Urinary bladder (tissue), 4 donors: Measurements from ENCODE around the gene CNTN2. TPM values are rescaled to one million over a fixed set of nuclear protein-coding genes. Genes with fewer than 3 reads are reported as not detected.

Experiments used
- DNase-seq: peaks from one replicate; pipeline ENCODE4 v3.0.0-alpha.2; 2015; ENCODE audit errors: extremely low spot score
- H3K27ac ChIP-seq: one replicate; pipeline ENCODE4 v1.5.1; 2013; ENCODE audit warnings: low read depth, mild to moderate bottlenecking, moderate library complexity
- H3K36me3 ChIP-seq: one replicate; pipeline ENCODE4 v1.6.1; 2013; ENCODE audit warnings: mild to moderate bottlenecking, moderate library complexity; ENCODE audit not compliant: insufficient read depth
- H3K4me1 ChIP-seq: one replicate; pipeline ENCODE4 v1.6.1; 2013; ENCODE audit warnings: mild to moderate bottlenecking, moderate library complexity; ENCODE audit not compliant: insufficient read depth
- H3K4me3 ChIP-seq: one replicate; pipeline ENCODE4 v1.5.1; 2013; ENCODE audit warnings: low read depth, low read length
- WGBS: extraction: QIAGEN DNeasy Blood & Tissue Kit; methylation state at CpG from one replicate; pipeline ENCODE4 v1.1.7; 2013; 5-methylcytosine and 5-hydroxymethylcytosine counted together
- polyA plus RNA-seq: library from polyadenylated mRNA; stranded (reverse); fragments of 200-250 nt; gene quantifications from one replicate; pipeline ENCODE4 v1.2.3, GENCODE V29; 2013
- total RNA-seq: library from RNA; depleted of rRNA; stranded (reverse); fragments of >200 nt; gene quantifications from one replicate; pipeline ENCODE4 v1.2.3, GENCODE V29; 2014
- donor health status: healthy with polysubstance abuse.
- donor health status: healthy.

CNTN2 gene
- total and polyA plus RNA-seq, 2 donors = 0.67 to 2.1 TPM

DNA sequence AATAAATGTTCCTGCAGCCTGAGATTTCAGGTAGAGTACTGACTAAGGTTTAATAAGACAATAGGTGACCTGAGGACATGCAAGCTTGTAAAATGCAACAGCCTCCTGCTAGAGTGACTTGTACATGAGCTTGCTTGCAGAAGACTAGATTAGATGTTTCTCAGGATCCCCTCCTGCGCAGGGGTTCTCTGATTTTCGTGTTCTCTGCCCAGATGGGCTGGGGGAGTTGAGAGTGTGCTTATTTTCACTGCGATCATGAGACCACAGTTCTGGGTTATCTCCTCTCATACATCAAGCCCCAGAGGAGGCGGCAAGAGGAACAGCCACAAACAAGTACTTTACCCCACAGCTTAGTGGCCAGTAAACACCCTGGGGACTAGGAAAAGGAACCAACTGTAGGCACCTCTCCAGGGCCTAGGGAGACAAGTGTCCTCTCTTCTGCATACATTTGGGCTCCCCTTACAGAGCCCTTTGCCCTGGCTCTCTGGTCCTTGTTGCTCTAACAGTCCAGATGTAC lies 33.3 kb downstream of the CNTN2 start:
- WGBS = 80% methylated on average over 4 of the region's 4 CpGs
- no peak for DNase-seq

GRCh38 chr1:205077158-205077933 lies 34.3 kb downstream of the CNTN2 start:
- Histone ChIP-seq H3K4me3 (no peak overlapping the region), H3K36me3 (no peaks in the 10 kb centered on the region), H3K4me1 (no peaks in the 10 kb centered on the region), H3K27ac (no peak overlapping the region)
- 81% methylated on average over 7 of the region's 7 CpGs for WGBS
- DNase-seq = no peak

More for the DNA sequence above, 33.3 kb downstream of the CNTN2 start:
- H3K4me1 ChIP-seq = no peaks in the 10 kb centered on the region
- H3K4me3 ChIP-seq = no peak overlapping the region
- no peak overlapping the region for H3K27ac ChIP-seq
- no peaks in the 10 kb centered on the region for H3K36me3 ChIP-seq

DNA sequence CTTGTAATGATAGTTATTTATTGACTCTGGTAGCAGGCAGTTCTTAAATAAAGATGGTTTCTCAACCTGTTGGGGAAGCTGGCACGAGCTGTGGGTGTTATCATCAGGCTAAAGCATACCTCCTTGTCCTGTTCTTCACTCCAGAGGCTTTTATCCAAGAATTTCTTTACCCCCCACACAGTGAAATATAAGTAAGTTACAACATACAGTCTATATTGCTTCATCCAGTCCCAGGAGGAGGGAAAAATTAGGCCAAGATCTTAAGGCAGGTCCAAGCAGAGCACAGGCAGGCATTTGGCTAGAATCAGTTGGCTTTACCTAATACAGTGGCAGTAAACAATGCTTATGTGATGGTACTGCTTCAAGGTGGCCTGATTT lies 34.9 kb downstream of the CNTN2 start:
- Histone ChIP-seq H3K27ac (no peak overlapping the region), H3K36me3 (no peaks in the 10 kb centered on the region), H3K4me1 (no peaks in the 10 kb centered on the region), H3K4me3 (no peak overlapping the region)
- no peak for DNase-seq
- WGBS = 86% methylated on average over 1 of the region's 1 CpG

DNA sequence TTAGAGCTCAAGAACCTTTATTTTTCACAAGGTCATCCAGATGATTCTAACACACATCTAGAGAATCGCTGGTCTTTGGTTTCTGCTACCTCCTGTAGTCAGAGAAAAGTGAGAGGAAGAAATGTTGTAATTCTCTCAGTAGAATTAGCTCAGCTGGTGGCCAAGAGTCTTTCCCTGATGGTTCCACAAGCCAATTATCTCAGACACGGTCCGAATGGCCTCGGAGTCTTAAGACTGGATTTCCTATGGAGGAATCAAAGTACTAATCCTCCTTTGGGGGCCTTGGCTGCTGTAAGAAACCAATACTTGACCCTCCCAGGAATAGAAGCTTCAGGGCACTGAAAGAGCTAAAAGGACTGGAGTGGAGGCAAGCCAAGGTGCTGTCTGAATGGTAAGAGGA lies 39.4 kb downstream of the CNTN2 start:
- Histone ChIP-seq H3K4me3 (no peak overlapping the region), H3K4me1 (no peaks in the 10 kb centered on the region), H3K27ac (no peak overlapping the region), H3K36me3 (peaks cover 4% of the 10 kb centered on the region)
- no peak for DNase-seq
- 92% methylated on average over 4 of the region's 4 CpGs for WGBS

- Histone ChIP-seq H3K27ac (no peak within 1 kb of the TSS), H3K36me3 (peaks cover 7% of the 10 kb centered on the region), H3K4me1 (no peaks in the 10 kb centered on the region), H3K4me3 (no peak within 1 kb of the TSS)
- no peak for DNase-seq
- 96% methylated on average over 2 of the region's 2 CpGs for WGBS
Observed at GRCh38 chr1:205084360-205084759, 41.3 kb downstream of the CNTN2 start, which contains the start of gene TMEM81. Gene TMEM81, minus strand, starts transcription at chr1:205084460. Its CDS starts 140 bp downstream, at chr1:205084320.

DNA sequence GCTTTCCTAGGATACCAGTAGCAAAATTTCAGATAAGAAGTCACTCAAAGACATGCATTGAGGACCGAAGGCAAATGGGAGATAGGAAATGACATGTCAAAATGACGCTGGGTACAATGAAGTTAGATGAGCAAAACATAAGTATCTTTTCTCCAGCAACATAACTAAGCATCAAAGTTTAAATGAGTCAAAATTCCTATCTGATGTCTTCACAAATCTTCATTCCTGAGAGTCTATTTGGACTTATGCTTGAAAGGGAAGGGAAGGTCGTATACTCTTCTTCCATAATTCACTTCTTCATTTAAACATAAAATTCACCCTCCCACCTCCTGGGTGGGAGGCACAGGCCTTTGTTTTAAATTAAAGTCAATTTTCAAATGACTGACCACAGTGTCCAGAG lies 45.3 kb downstream of the CNTN2 start:
- Histone ChIP-seq H3K36me3 (peaks cover 10% of the 10 kb centered on the region), H3K4me3 (no peak overlapping the region), H3K4me1 (no peaks in the 10 kb centered on the region), H3K27ac (no peak overlapping the region)
- 90% methylated on average over 3 of the region's 3 CpGs for WGBS
- DNase-seq = no peak

DNA sequence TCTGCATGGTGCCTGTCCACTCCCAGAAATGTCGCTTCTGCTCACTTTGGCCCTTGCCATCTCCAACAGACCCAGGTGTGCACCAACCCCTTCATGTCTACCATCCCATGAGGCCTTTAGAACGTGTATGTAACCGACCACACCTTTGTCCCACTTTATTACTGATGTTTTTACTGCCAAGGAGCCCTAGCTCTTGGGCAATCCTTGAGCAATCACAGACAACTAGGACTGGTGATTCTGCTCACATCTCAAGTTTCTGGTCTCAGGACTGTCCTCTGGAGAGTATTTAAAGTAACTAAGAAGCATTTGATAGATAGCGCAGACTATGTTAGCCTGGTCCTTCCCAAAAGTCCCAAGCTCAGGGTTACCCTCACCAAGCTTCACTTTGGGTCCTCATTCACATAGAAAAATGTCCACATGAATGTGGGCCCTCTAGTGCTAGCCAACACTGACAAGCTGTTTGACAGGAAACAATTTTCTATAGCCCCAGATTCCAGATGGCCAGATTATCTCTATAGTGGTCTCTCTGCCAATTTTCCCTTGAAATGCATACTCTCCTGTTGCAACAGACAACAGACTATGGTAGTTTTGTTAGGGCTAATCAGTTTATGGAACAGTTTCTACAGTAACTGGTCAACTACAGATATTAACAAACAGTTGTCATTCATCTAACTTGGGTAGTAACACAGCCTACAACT lies 48.2 kb downstream of the CNTN2 start:
- Histone ChIP-seq H3K4me1 (no peaks in the 10 kb centered on the region), H3K27ac (no peak overlapping the region), H3K4me3 (no peak overlapping the region), H3K36me3 (peaks cover 6% of the 10 kb centered on the region)
- no peak for DNase-seq
- WGBS = 86% methylated on average over 4 of the region's 4 CpGs

GRCh38 chr1:205095422-205095821 lies 52.4 kb downstream of the CNTN2 start:
- Histone ChIP-seq H3K4me3 (no peak overlapping the region), H3K4me1 (no peaks in the 10 kb centered on the region), H3K36me3 (peaks cover 10% of the 10 kb centered on the region), H3K27ac (no peak overlapping the region)
- DNase-seq = no peak

DNA sequence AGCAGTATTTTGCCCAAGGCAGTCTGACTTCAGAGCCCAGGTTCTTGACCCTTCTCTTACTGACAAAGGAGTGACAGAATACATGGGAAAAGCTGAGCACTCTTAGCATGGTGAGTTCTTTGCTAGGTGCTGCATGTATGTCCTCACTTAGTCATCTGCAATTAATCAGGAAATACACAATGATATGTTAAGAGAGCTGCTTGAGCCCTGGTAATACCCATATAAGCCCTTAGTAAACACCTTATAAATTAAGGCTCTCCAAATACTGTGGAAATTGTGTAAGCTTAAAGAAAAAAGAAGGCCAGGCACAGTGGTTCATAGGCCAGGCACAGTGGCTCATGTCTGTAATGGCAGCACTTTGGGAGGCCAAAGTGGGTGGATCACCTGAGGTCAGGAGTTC lies 55.2 kb downstream of the CNTN2 start:
- H3K4me3 ChIP-seq = no peak overlapping the region
- no peak overlapping the region for H3K27ac ChIP-seq
- DNase-seq = no peak
- H3K36me3 ChIP-seq = peaks cover 15% of the 10 kb centered on the region
- no peaks in the 10 kb centered on the region for H3K4me1 ChIP-seq

DNA sequence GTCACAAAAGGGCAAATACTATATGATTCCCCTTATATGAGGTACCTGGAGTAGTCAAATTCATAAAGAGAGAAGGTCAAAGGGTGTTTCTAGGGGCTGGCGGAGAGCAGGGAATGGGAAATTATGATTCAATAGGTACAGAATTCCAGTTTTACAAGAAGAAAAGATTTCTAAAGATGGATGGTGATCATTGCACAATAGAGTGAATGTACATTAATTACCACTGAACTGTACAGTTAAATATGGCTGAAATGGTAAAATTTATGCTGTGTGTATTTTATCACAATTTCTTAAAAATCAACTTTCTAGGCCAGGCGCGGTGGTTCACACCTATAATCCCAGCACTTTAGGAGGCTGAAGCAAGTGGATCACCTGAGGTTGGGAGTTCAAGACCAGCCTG lies 59.4 kb downstream of the CNTN2 start:
- Histone ChIP-seq H3K27ac (no peak overlapping the region), H3K4me3 (no peak overlapping the region), H3K36me3 (peaks cover 14% of the 10 kb centered on the region), H3K4me1 (no peaks in the 10 kb centered on the region)
- 96% methylated on average over 3 of the region's 3 CpGs for WGBS
- no peak for DNase-seq

- WGBS = 96% methylated on average over 4 of the region's 4 CpGs
- Histone ChIP-seq H3K36me3 (peaks cover 7% of the 10 kb centered on the region), H3K4me1 (no peaks in the 10 kb centered on the region), H3K4me3 (no peak overlapping the region), H3K27ac (no peak overlapping the region)
- no peak for DNase-seq
Observed at GRCh38 chr1:205107327-205107726, 64.3 kb downstream of the CNTN2 start.

- H3K36me3 ChIP-seq = peaks cover 2% of the 10 kb centered on the region
- no peak overlapping the region for H3K4me3 ChIP-seq
- WGBS = 90% methylated on average over 4 of the region's 4 CpGs
- no peaks in the 10 kb centered on the region for H3K4me1 ChIP-seq
- DNase-seq = no peak
- H3K27ac ChIP-seq = no peak overlapping the region
Observed at GRCh38 chr1:205108464-205108863, 65.5 kb downstream of the CNTN2 start.

GRCh38 chr1:205109269-205109668 lies 66.3 kb downstream of the CNTN2 start:
- Histone ChIP-seq H3K4me3 (no peak overlapping the region), H3K27ac (no peak overlapping the region), H3K36me3 (peaks cover 2% of the 10 kb centered on the region), H3K4me1 (no peaks in the 10 kb centered on the region)
- no peak for DNase-seq
- WGBS = 92% methylated on average over 1 of the region's 1 CpG

- no peak for DNase-seq
- Histone ChIP-seq H3K4me1 (no peaks in the 10 kb centered on the region), H3K27ac (no peak overlapping the region), H3K4me3 (no peak overlapping the region), H3K36me3 (peaks cover 2% of the 10 kb centered on the region)
- WGBS = 79% methylated on average over 5 of the region's 5 CpGs
Observed at GRCh38 chr1:205109711-205110110, 66.7 kb downstream of the CNTN2 start.
